T-cell (primary cell): ENCODE results near the gene GPR3. TPM values are rescaled to one million over a fixed set of nuclear protein-coding genes. Genes with fewer than 3 reads are reported as not detected.

Experiments
- ATAC-seq, 4 experiments: fragments of 200-7000 bp in 3 of 4; fragments of 150-1000 bp in 1 of 4; cut with Tn5 transposase; replicated peaks in 1 of 4; 1 replicate in 3 of 4; 2 replicates in 1 of 4; pipeline ENCODE4 v1.10.0; 2021; ENCODE audit warnings: moderate library complexity in 3 of 4, mild to moderate bottlenecking in 2 of 4, moderate number of reproducible peaks in 1 of 4
- CTCF ChIA-PET, 2 donors: fragments of 300-600 bp; sonication (Branson Sonifier 250); formaldehyde crosslinking; loops; one replicate each; lab custom pipeline; 2022; ENCODE audit warnings: antibody characterized with exemption in 2 of 2; lab: Charles Lee
- POLR2A ChIA-PET, 2 donors: fragments of 300-600 bp; sonication (Branson Sonifier 250); formaldehyde crosslinking; loops; one replicate each; lab custom pipeline; 2022; ENCODE audit warnings: antibody characterized with exemption in 2 of 2; lab: Charles Lee
- DNase-seq, 35 experiments: peaks; one replicate each; pipeline versions ENCODE4 v3.0.0 to v3.0.0-alpha.2; 2013 to 2023
- H3K27ac ChIP-seq: one replicate; pipeline ENCODE4 v1.5.1; 2013; ENCODE audit warnings: low read length
- H3K27me3 ChIP-seq, 2 experiments: replicated peaks in 1 of 2; 1 replicate in 1 of 2; 2 replicates in 1 of 2; pipeline versions ENCODE4 v1.6.1 to v1.7.0; 2013; ENCODE audit warnings: low read length in 1 of 2, mixed read lengths in 1 of 2; ENCODE audit not compliant: control insufficient read depth in 2 of 2, insufficient read depth in 2 of 2; ENCODE audit errors: extremely low read depth in 1 of 2
- H3K36me3 ChIP-seq, 2 donors: 1 replicate in 1 of 2; 2 replicates in 1 of 2; pipeline versions ENCODE4 v1.6.1 to v1.7.0; 2013; ENCODE audit warnings: low read length in 1 of 2; ENCODE audit not compliant: control insufficient read depth in 2 of 2, insufficient read depth in 1 of 2; ENCODE audit errors: extremely low read depth in 1 of 2
- H3K4me1 ChIP-seq, 2 experiments: 1 replicate in 1 of 2; 2 replicates in 1 of 2; pipeline versions ENCODE4 v1.6.1 to v1.7.0; 2013; ENCODE audit warnings: low read length in 2 of 2, mixed read lengths in 1 of 2; ENCODE audit not compliant: insufficient read depth in 2 of 2, control insufficient read depth in 1 of 2; ENCODE audit errors: extremely low read depth in 1 of 2
- H3K4me3 ChIP-seq, 2 donors: 1 replicate in 1 of 2; 2 replicates in 1 of 2; pipeline versions ENCODE4 v1.5.1 to v1.7.0; 2013; ENCODE audit warnings: mild to moderate bottlenecking in 2 of 2, low read length in 1 of 2, moderate library complexity in 1 of 2; ENCODE audit not compliant: control insufficient read depth in 1 of 2; ENCODE audit errors: extremely low read depth in 1 of 2
- H3K9me3 ChIP-seq: 2 replicates; pipeline ENCODE4 v1.7.0; 2013
- H3K27ac Mint-ChIP-seq, 2 donors: one replicate each; pipeline ENCODE4 v1.8.0; 2020 to 2021; ENCODE audit warnings: mild to moderate bottlenecking in 2 of 2, mixed read lengths in 2 of 2
- H3K27me3 Mint-ChIP-seq, 2 donors: one replicate each; pipeline ENCODE4 v1.8.0; 2021 to 2022; ENCODE audit warnings: mixed read lengths in 2 of 2
- H3K36me3 Mint-ChIP-seq: one replicate; pipeline ENCODE4 v1.8.0; 2021; ENCODE audit warnings: mixed read lengths
- H3K4me1 Mint-ChIP-seq, 3 donors: one replicate each; pipeline ENCODE4 v1.8.0; 2020 to 2022; ENCODE audit warnings: mixed read lengths in 3 of 3, mild to moderate bottlenecking in 1 of 3
- H3K4me3 Mint-ChIP-seq, 3 donors: one replicate each; pipeline ENCODE4 v1.8.0; 2020 to 2022; ENCODE audit warnings: mild to moderate bottlenecking in 3 of 3, mixed read lengths in 3 of 3, moderate library complexity in 3 of 3
- H3K9me3 Mint-ChIP-seq, 3 donors: one replicate each; pipeline ENCODE4 v1.8.0; 2020 to 2022; ENCODE audit warnings: mixed read lengths in 3 of 3
- WGBS: methylation state at CpG from one replicate; pipeline ENCODE4 v1.1.5; 2013; ENCODE audit warnings: missing lambda C conversion rate; ENCODE audit not compliant: insufficient coverage; 5-methylcytosine and 5-hydroxymethylcytosine counted together
- total RNA-seq, 35 experiments: library from RNA in 6 of 35; stranded (reverse) in 6 of 35; fragments of 120-200 nt in 1 of 35; gene quantifications; one replicate each; pipeline versions ENCODE4 v1.2.1 to v1.2.4 and lab custom pipeline; 2013 to 2026

Gene GPR3
- total RNA-seq, 5 donors from 2014 or later (not counting 1 experiment from before 2014, with no cell fraction given), result 0.21 to 0.35 TPM; not detected in 3

GRCh38 chr1:27409669-27410068 lies 17.2 kb downstream of the GPR3 start:
- no peak overlapping the region for H3K27ac Mint-ChIP-seq
- no peak overlapping the region for H3K27ac ChIP-seq
- peaks cover 25 to 86% of the 10 kb centered on the region in 2 donors for H3K36me3 ChIP-seq
- no peaks in the 10 kb centered on the region for H3K9me3 Mint-ChIP-seq
- no peaks in the 10 kb centered on the region for H3K27me3 ChIP-seq
- ChIA-PET CTCF (no interaction called here), POLR2A (no interaction called here)
- H3K4me3 Mint-ChIP-seq, result no peak overlapping the region
- no peaks in the 10 kb centered on the region for H3K4me1 ChIP-seq
- no peaks in the 10 kb centered on the region for H3K9me3 ChIP-seq
- H3K36me3 Mint-ChIP-seq, result peaks cover 55% of the 10 kb centered on the region
- ATAC-seq (no peak), DNase-seq (no peak)
- H3K27me3 Mint-ChIP-seq, result no peaks in the 10 kb centered on the region
- 95% methylated on average over 8 of the region's 11 CpGs for WGBS
- peaks cover 0 to 5% (median under 1%) of the 10 kb centered on the region in 3 donors for H3K4me1 Mint-ChIP-seq
- H3K4me3 ChIP-seq, result no peak overlapping the region

- POLR2A ChIA-PET, result no interaction called here
- 100% methylated on average over 1 of the region's 2 CpGs for WGBS
- peak overlapping the region in 1 of 2 donors; percentile 25 for H3K27ac Mint-ChIP-seq
- H3K27me3 ChIP-seq, result no peaks in the 10 kb centered on the region
- H3K36me3 Mint-ChIP-seq, result peaks cover 66% of the 10 kb centered on the region
- no peak overlapping the region for H3K4me3 Mint-ChIP-seq
- CTCF ChIA-PET, result interaction anchor here (0.5 to 0.7 kb wide), 2 partner anchors 52 to 294 kb away, joined by 3 read pairs; no protein-coding TSS in a partner anchor
- peaks cover 22 to 97% of the 10 kb centered on the region in 2 donors for H3K36me3 ChIP-seq
- DNase-seq (no peak), ATAC-seq (no peak)
- no peak overlapping the region for H3K4me3 ChIP-seq
- H3K27me3 Mint-ChIP-seq, result no peaks in the 10 kb centered on the region
- no peak overlapping the region for H3K27ac ChIP-seq
- no peaks in the 10 kb centered on the region for H3K9me3 ChIP-seq
- H3K9me3 Mint-ChIP-seq, result no peaks in the 10 kb centered on the region
- H3K4me1 ChIP-seq, result no peaks in the 10 kb centered on the region
- H3K4me1 Mint-ChIP-seq, result peaks cover 4 to 8% (median 5%) of the 10 kb centered on the region in 3 donors
Observed at GRCh38 chr1:27410709-27411108, 18.3 kb downstream of the GPR3 start.

- Histone ChIP-seq H3K36me3 (peaks cover 22 to 99% of the 10 kb centered on the region in 2 donors), H3K4me1 (peaks cover 0 to 3% of the 10 kb centered on the region in 2 experiments), H3K27ac (no peak overlapping the region), H3K4me3 (no peak overlapping the region), H3K27me3 (no peaks in the 10 kb centered on the region), H3K9me3 (no peaks in the 10 kb centered on the region)
- Mint-ChIP-seq H3K4me1 (peaks cover 13 to 21% (median 15%) of the 10 kb centered on the region in 3 donors), H3K27ac (no peak overlapping the region), H3K36me3 (peaks cover 73% of the 10 kb centered on the region), H3K9me3 (no peaks in the 10 kb centered on the region), H3K27me3 (no peaks in the 10 kb centered on the region), H3K4me3 (no peak overlapping the region)
- CTCF ChIA-PET, result no interaction called here
- WGBS, result 87% methylated on average over 3 of the region's 4 CpGs
- DNase-seq, result no peak
- POLR2A ChIA-PET, result interaction anchor here in 1 of 2 donors (1.5 kb wide), 1 partner anchor 17 kb away, joined by 3 read pairs; no protein-coding TSS in a partner anchor
- no peak for ATAC-seq
Observed at GRCh38 chr1:27412502-27412901, 20.1 kb downstream of the GPR3 start.

- Histone ChIP-seq H3K4me3 (no peak overlapping the region), H3K36me3 (peaks cover 26 to 99% of the 10 kb centered on the region in 2 donors), H3K9me3 (no peaks in the 10 kb centered on the region), H3K4me1 (peaks cover 0 to 3% of the 10 kb centered on the region in 2 experiments), H3K27me3 (no peaks in the 10 kb centered on the region), H3K27ac (no peak overlapping the region)
- H3K4me1 Mint-ChIP-seq, result peaks cover 16 to 23% (median 18%) of the 10 kb centered on the region in 3 donors
- no peak for DNase-seq
- ChIA-PET CTCF (interaction anchor here in 1 of 2 donors (0.6 kb wide), 1 partner anchor 268 kb away, joined by 5 read pairs; no protein-coding TSS in a partner anchor), POLR2A (interaction anchor here in 1 of 2 donors (1.5 kb wide), 1 partner anchor 17 kb away, joined by 3 read pairs; no protein-coding TSS in a partner anchor)
- H3K9me3 Mint-ChIP-seq, result no peaks in the 10 kb centered on the region
- no peak overlapping the region for H3K4me3 Mint-ChIP-seq
- ATAC-seq, result no peak
- no peak overlapping the region for H3K27ac Mint-ChIP-seq
- WGBS, result 98% methylated on average over 3 of the region's 4 CpGs
- H3K36me3 Mint-ChIP-seq, result peaks cover 70% of the 10 kb centered on the region
- H3K27me3 Mint-ChIP-seq, result no peaks in the 10 kb centered on the region
Observed at GRCh38 chr1:27413004-27413403, 20.6 kb downstream of the GPR3 start.

GRCh38 chr1:27414091-27414490 lies 21.7 kb downstream of the GPR3 start:
- WGBS, result no CpG with 5 or more reads among the region's 1 CpG
- H3K4me1 Mint-ChIP-seq, result peaks cover 26 to 34% (median 29%) of the 10 kb centered on the region in 3 donors
- no peak overlapping the region for H3K4me3 Mint-ChIP-seq
- H3K36me3 ChIP-seq, result peaks cover 25 to 99% of the 10 kb centered on the region in 2 donors
- ChIA-PET CTCF (interaction anchor here (0.5 to 0.8 kb wide), 2 partner anchors 142 to 1289 kb away, joined by 3 read pairs; no protein-coding TSS in a partner anchor), POLR2A (interaction anchor here in 1 of 2 donors (1.5 kb wide), 1 partner anchor 15 kb away, joined by 3 read pairs; no protein-coding TSS in a partner anchor)
- no peaks in the 10 kb centered on the region for H3K27me3 ChIP-seq
- H3K4me3 ChIP-seq, result no peak overlapping the region
- no peaks in the 10 kb centered on the region for H3K27me3 Mint-ChIP-seq
- no peak for DNase-seq
- peaks cover 71% of the 10 kb centered on the region for H3K36me3 Mint-ChIP-seq
- H3K9me3 ChIP-seq, result no peaks in the 10 kb centered on the region
- ATAC-seq, result no peak
- peaks cover 0 to 8% of the 10 kb centered on the region in 2 experiments for H3K4me1 ChIP-seq
- H3K27ac ChIP-seq, result no peak overlapping the region
- no peak overlapping the region for H3K27ac Mint-ChIP-seq
- no peaks in the 10 kb centered on the region for H3K9me3 Mint-ChIP-seq

- WGBS, result no CpG with 5 or more reads among the region's 3 CpGs
- H3K36me3 Mint-ChIP-seq, result peaks cover 59% of the 10 kb centered on the region
Observed at GRCh38 chr1:27416387-27417111, 24.1 kb downstream of the GPR3 start.

More at GRCh38 chr1:27416387-27417111, 24.1 kb downstream of the GPR3 start:
- H3K4me3 Mint-ChIP-seq, result no peak overlapping the region
- peak in 29 of 35 experiments; percentile 27 to 79 (median 45) for DNase-seq
- peak; percentile 54 to 74 (median 68) for ATAC-seq
- POLR2A ChIA-PET, result interaction anchor here (0.5 to 0.6 kb wide), 2 partner anchors 30 to 1134 kb away, joined by 3 to 10 read pairs; no protein-coding TSS in a partner anchor
- peak overlapping the region; percentile 48 to 69 for H3K27ac Mint-ChIP-seq
- H3K9me3 Mint-ChIP-seq, result no peaks in the 10 kb centered on the region
- Histone ChIP-seq H3K4me3 (no peak overlapping the region), H3K36me3 (peaks cover 24 to 79% of the 10 kb centered on the region in 2 donors), H3K27me3 (no peaks in the 10 kb centered on the region), H3K9me3 (no peaks in the 10 kb centered on the region), H3K27ac (no peak overlapping the region), H3K4me1 (peaks cover 8 to 18% of the 10 kb centered on the region in 2 experiments)
- peaks cover 38 to 47% (median 41%) of the 10 kb centered on the region in 3 donors for H3K4me1 Mint-ChIP-seq
- CTCF ChIA-PET, result interaction anchor here (0.7 to 2.4 kb wide), 12 partner anchors 14 to 252 kb away, joined by 3 to 15 read pairs (median 4); partner anchors contain the start of gene AHDC1 (in 1 of the 2)
- no peaks in the 10 kb centered on the region for H3K27me3 Mint-ChIP-seq
